Erythroblast (primary cell): ENCODE measurements around the gene ARMH3.

Source experiments
- GATA1 ChIP-seq: IDR thresholded peaks from 2 replicates; pipeline ENCODE4 v1.6.1; 2011; ENCODE audit warnings: low read depth, mild to moderate bottlenecking, control low read depth, low read length, moderate library complexity
- POLR2A ChIP-seq: IDR thresholded peaks from 2 replicates; pipeline ENCODE4 v1.6.1; 2011; ENCODE audit warnings: mild to moderate bottlenecking, low read length

DNA sequence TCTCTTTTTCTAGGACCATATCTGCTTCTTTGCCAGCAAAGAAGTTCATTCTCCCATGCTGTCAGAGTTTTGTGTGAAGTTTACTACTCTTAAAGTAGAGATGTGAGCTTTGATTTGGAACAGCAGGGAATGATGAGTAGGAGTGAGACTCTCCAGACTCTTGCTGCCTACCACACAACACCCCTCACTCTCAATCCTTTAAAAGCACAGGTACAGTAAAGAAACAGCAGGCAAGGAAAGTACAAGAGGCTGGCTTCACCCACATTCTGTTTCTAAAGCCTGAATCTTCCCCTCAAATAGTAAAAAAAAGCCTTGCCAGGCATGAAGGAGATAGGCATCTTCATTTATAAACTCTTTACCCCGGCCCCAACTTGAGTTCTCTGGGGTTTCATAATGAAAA, 97.3 kb downstream of the ARMH3 start:
- TF ChIP-seq POLR2A (no peak), GATA1 (no peak)
